IMR-90 (cell line): ENCODE data around the gene TRIM26. TPM values are rescaled to one million over a fixed set of nuclear protein-coding genes. Genes with fewer than 3 reads are reported as not detected.

Experiments used
- ATAC-seq: fragments of 200-7000 bp; cut with Tn5 transposase; 2 replicates; pipeline ENCODE4 v1.9.1; 2020; ENCODE audit warnings: low read depth, mild to moderate bottlenecking, moderate library complexity
- BruUV-seq: library from RNA; stranded (reverse); fragments of 400-500 nt; replicated peaks from 2 replicates; lab custom pipeline; 2021; lab: Mats Ljungman, UMichigan
- CTCF ChIA-PET: fragments of 300-600 bp; formaldehyde crosslinking; extraction: SDS; loops from one replicate; lab custom pipeline; 2021; ENCODE audit warnings: antibody characterized with exemption; lab: Yijun Ruan, JAX
- POLR2A ChIA-PET: fragments of 300-600 bp; sonication (Branson Sonifier 250); formaldehyde crosslinking; loops from one replicate; lab custom pipeline; 2022; ENCODE audit warnings: antibody characterized with exemption; ENCODE audit not compliant: unreplicated experiment; lab: Charles Lee
- DNase-seq: peaks from one replicate; pipeline ENCODE4 v3.0.0; 2013
- H2AFZ ChIP-seq: replicated peaks from 2 replicates; pipeline ENCODE3; 2013; ENCODE audit warnings: low read length, mild to moderate bottlenecking; ENCODE audit not compliant: poor library complexity
- H2AK5ac ChIP-seq: 2 replicates; pipeline ENCODE4 v1.6.1; 2013; ENCODE audit warnings: low read depth, low read length, inconsistent platforms
- H2AK9ac ChIP-seq: replicated peaks from 2 replicates; pipeline ENCODE3; 2013; ENCODE audit warnings: mild to moderate bottlenecking, low read depth, low read length, moderate library complexity; ENCODE audit not compliant: poor library complexity
- H2BK120ac ChIP-seq: 2 replicates; pipeline ENCODE4 v1.6.1; 2013; ENCODE audit warnings: low read depth, low read length, inconsistent platforms
- H2BK15ac ChIP-seq: 3 replicates; pipeline ENCODE4 v1.6.1; 2013; ENCODE audit warnings: low read depth, low read length, inconsistent platforms
- H2BK20ac ChIP-seq: 2 replicates; pipeline ENCODE4 v1.6.1; 2013; ENCODE audit warnings: low read depth, mild to moderate bottlenecking, inconsistent platforms, low read length, moderate library complexity
- H2BK5ac ChIP-seq: 2 replicates; pipeline ENCODE4 v1.6.1; 2013; ENCODE audit warnings: mild to moderate bottlenecking, low read depth, low read length, inconsistent platforms; ENCODE audit not compliant: poor library complexity, severe bottlenecking
- H3K14ac ChIP-seq: replicated peaks from 2 replicates; pipeline ENCODE4 v1.6.1; 2013; ENCODE audit warnings: low read depth, low read length, inconsistent platforms
- H3K18ac ChIP-seq: 2 replicates; pipeline ENCODE4 v1.6.1; 2013; ENCODE audit warnings: low read depth, low read length, control low read depth
- H3K23ac ChIP-seq: 2 replicates; pipeline ENCODE4 v1.6.1; 2013; ENCODE audit warnings: low read depth, low read length, inconsistent platforms
- H3K27ac ChIP-seq: 2 replicates; pipeline ENCODE4 v1.5.1; 2013; ENCODE audit warnings: mild to moderate bottlenecking, control low read depth, low read length; ENCODE audit not compliant: insufficient read depth
- H3K27me3 ChIP-seq: 2 replicates; pipeline ENCODE4 v1.6.1; 2013; ENCODE audit warnings: low read length; ENCODE audit not compliant: control insufficient read depth, insufficient read depth
- H3K36me3 ChIP-seq: 2 replicates; pipeline ENCODE4 v1.6.1; 2013; ENCODE audit warnings: low read length, mixed read lengths; ENCODE audit not compliant: control insufficient read depth, insufficient read depth
- H3K4ac ChIP-seq: 2 replicates; pipeline ENCODE4 v1.6.1; 2013; ENCODE audit warnings: low read depth, low read length, inconsistent platforms
- H3K4me1 ChIP-seq: 2 replicates; pipeline ENCODE4 v1.6.1; 2013; ENCODE audit warnings: low read length, mixed read lengths; ENCODE audit not compliant: control insufficient read depth, insufficient read depth
- H3K4me2 ChIP-seq: 2 replicates; pipeline ENCODE4 v1.6.1; 2013; ENCODE audit warnings: low read depth, mild to moderate bottlenecking, control low read depth, low read length, moderate library complexity
- H3K4me3 ChIP-seq: 2 replicates; pipeline ENCODE4 v1.5.1; 2013; ENCODE audit warnings: low read depth, mild to moderate bottlenecking, control low read depth, low read length, moderate library complexity; ENCODE audit not compliant: insufficient read depth
- H3K56ac ChIP-seq: 2 replicates; pipeline ENCODE4 v1.6.1; 2013; ENCODE audit warnings: low read length, inconsistent platforms; ENCODE audit not compliant: insufficient read depth; ENCODE audit errors: extremely low read depth
- H3K79me1 ChIP-seq, 2 experiments: 2 replicates each; pipeline ENCODE4 v1.6.1; 2013; ENCODE audit warnings: low read length in 2 of 2, inconsistent platforms in 1 of 2, low read depth in 1 of 2
- H3K9ac ChIP-seq: 2 replicates; pipeline ENCODE4 v1.6.1; 2013; ENCODE audit warnings: low read depth, low read length, control low read depth
- H3K9me1 ChIP-seq: 2 replicates; pipeline ENCODE4 v1.6.1; 2013; ENCODE audit warnings: low read length, inconsistent platforms; ENCODE audit not compliant: insufficient read depth
- H3K9me3 ChIP-seq: 2 replicates; pipeline ENCODE4 v1.6.1; 2013; ENCODE audit warnings: low read length; ENCODE audit not compliant: control insufficient read depth, insufficient read depth
- H4K20me1 ChIP-seq: 2 replicates; pipeline ENCODE4 v1.6.1; 2013; ENCODE audit warnings: low read length, inconsistent platforms; ENCODE audit not compliant: insufficient read depth
- H4K5ac ChIP-seq: 2 replicates; pipeline ENCODE4 v1.6.1; 2013; ENCODE audit warnings: mild to moderate bottlenecking, low read depth, low read length, control low read depth
- H4K8ac ChIP-seq, 2 experiments: 2 replicates each; pipeline ENCODE4 v1.6.1; 2013; ENCODE audit warnings: low read depth in 2 of 2, low read length in 2 of 2, control low read depth in 1 of 2, inconsistent platforms in 1 of 2
- H4K91ac ChIP-seq: 2 replicates; pipeline ENCODE4 v1.6.1; 2013; ENCODE audit warnings: low read depth, low read length, inconsistent platforms; ENCODE audit not compliant: insufficient read depth
- MAZ ChIP-seq: IDR thresholded peaks from 2 replicates; pipeline ENCODE4 v1.6.1; 2012; ENCODE audit warnings: low read depth, mild to moderate bottlenecking, low read length, improper control_type of control experiment, moderate library complexity, borderline replicate concordance
- POLR2A ChIP-seq: IDR thresholded peaks from 2 replicates; pipeline ENCODE4 v1.6.1; 2012; ENCODE audit warnings: mild to moderate bottlenecking, low read depth, low read length
- WGBS, 2 experiments: methylation state at CpG; one replicate each; pipeline versions ENCODE4 v1.1.5 to v1.1.7; 2013; ENCODE audit warnings: missing lambda C conversion rate in 2 of 2; ENCODE audit not compliant: insufficient read length in 1 of 2; ENCODE audit errors: extremely low coverage in 2 of 2; 5-methylcytosine and 5-hydroxymethylcytosine counted together
- dilution Hi-C: fragments of 300-500 bp; cut with HindIII; formaldehyde crosslinking; loops from one replicate; pipeline ENCODE4 v1.14.3; 2018; ENCODE audit warnings: low sequenced_read_pairs; ENCODE audit not compliant: unreplicated experiment
- in situ Hi-C: fragments of 300-500 bp; cut with MboI; formaldehyde crosslinking; loops from 3 replicates; pipeline ENCODE4 v1.14.3; 2019; ENCODE audit warnings: low sequenced_read_pairs, inconsistent platforms, mixed read lengths
- intact Hi-C: fragments of 100-400 bp; cut with micrococcal nuclease; formaldehyde crosslinking; loops from 2 replicates; pipeline ENCODE4 v1.10.0; 2022
- polyA plus RNA-seq, 3 experiments: library from polyadenylated mRNA; depleted of rRNA; stranded (reverse); fragments of >200 nt; gene quantifications; 2 replicates each; pipeline ENCODE4 v1.2.3, GENCODE V29; 2012; ENCODE audit warnings: low replicate concordance in 1 of 3
- total RNA-seq: library from RNA; depleted of rRNA; stranded (reverse); fragments of >200 nt; gene quantifications from 2 replicates; pipeline ENCODE4 v1.2.3, GENCODE V29; 2012

TRIM26 gene
- total and polyA plus RNA-seq, 2 of the 4 experiments (the other 2 are of a cell fraction), result 22.6 to 23.8 TPM

DNA sequence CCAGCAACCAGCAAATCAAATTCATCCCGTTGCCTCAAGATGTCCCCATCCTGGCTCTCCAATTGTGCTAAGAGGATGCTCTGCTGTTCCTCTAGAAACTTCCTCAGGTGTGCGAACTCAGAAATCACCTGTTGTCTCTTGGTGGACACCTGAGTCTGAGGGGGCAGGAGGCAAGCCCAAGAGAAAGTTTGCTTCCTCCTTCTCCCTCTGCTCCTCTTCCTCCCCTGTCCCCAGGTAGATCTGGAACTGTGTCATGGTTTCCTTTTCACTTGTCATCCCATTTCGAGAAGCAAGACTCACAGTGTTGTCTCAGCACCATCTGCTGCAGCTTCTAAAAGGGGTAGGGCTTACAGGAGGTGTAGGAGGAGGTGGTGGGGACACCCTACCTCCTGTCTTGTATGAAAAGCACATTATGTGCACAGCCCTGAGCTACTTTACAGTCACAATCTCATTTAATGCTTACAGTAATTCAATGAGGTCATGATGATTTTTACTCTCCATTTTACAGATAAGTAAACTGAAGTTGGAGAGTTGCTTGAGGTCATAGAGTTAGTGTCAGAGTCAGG, 54.6 kb downstream of the TRIM26 start:
- Histone ChIP-seq H3K56ac (no peak overlapping the region), H3K36me3 (no peaks in the 10 kb centered on the region), H4K91ac (no peak overlapping the region), H3K4me2 (no peak overlapping the region), H3K18ac (no peak overlapping the region), H2BK20ac (no peak overlapping the region), H2AK5ac (no peak overlapping the region), H4K8ac (no peak overlapping the region), H3K9me3 (no peaks in the 10 kb centered on the region), H3K14ac (no peak overlapping the region), H4K5ac (no peak overlapping the region), H3K9me1 (no peaks in the 10 kb centered on the region), H3K9ac (no peak overlapping the region), H3K4ac (no peak overlapping the region), H3K27ac (no peak overlapping the region), H2BK15ac (no peak overlapping the region), H2AK9ac (no peak overlapping the region), H3K79me1 (no peaks in the 10 kb centered on the region), H3K4me1 (no peaks in the 10 kb centered on the region), H3K27me3 (peaks cover 21% of the 10 kb centered on the region; the same call in 1 of the 2 replicates), H2BK120ac (no peak overlapping the region), H3K4me3 (no peak overlapping the region), H3K23ac (no peak overlapping the region), H2BK5ac (no peak overlapping the region), H4K20me1 (no peaks in the 10 kb centered on the region), H2AFZ (no peak overlapping the region)
- no TSS peak for BruUV-seq
- CTCF ChIA-PET, result no interaction called here
- ATAC-seq (no peak), DNase-seq (no peak)
- WGBS, 2 experiments, result no CpG with 5 or more reads among the region's 3 CpGs
- POLR2A ChIA-PET, result no interaction called here
- intact Hi-C loops, result no loop called here
- TF ChIP-seq POLR2A, result no peak
- no peak for TF ChIP-seq MAZ
- dilution Hi-C loops, result no loop called here
- in situ Hi-C loops, result no loop called here
